Adrenal gland (tissue), 5 donors: ENCODE results near the gene MRPL38.

Experiments
- POLR2A ChIP-seq, 2 donors: fragments of 450-650 bp; IDR thresholded peaks; one replicate each; pipeline ENCODE4 v1.6.1; 2017; ENCODE audit warnings: antibody characterized with exemption in 2 of 2, mild to moderate bottlenecking in 2 of 2, moderate library complexity in 1 of 2
- TF ChIP-seq, protein P1 (sequence below), 6 experiments: fragments of 450-650 bp in 4 of 6; fragments of 200-600 bp in 2 of 6; sonication (generic) in 1 of 6; IDR thresholded peaks; 1 replicate in 5 of 6; 2 replicates in 1 of 6; pipeline versions ENCODE4 v1.5.1 to v1.8.0; 2016 to 2021; ENCODE audit warnings: antibody characterized with exemption in 6 of 6, mild to moderate bottlenecking in 2 of 6, moderate library complexity in 1 of 6
- donor health status: DM: no; HTN: no; CAD: no.

DNA sequence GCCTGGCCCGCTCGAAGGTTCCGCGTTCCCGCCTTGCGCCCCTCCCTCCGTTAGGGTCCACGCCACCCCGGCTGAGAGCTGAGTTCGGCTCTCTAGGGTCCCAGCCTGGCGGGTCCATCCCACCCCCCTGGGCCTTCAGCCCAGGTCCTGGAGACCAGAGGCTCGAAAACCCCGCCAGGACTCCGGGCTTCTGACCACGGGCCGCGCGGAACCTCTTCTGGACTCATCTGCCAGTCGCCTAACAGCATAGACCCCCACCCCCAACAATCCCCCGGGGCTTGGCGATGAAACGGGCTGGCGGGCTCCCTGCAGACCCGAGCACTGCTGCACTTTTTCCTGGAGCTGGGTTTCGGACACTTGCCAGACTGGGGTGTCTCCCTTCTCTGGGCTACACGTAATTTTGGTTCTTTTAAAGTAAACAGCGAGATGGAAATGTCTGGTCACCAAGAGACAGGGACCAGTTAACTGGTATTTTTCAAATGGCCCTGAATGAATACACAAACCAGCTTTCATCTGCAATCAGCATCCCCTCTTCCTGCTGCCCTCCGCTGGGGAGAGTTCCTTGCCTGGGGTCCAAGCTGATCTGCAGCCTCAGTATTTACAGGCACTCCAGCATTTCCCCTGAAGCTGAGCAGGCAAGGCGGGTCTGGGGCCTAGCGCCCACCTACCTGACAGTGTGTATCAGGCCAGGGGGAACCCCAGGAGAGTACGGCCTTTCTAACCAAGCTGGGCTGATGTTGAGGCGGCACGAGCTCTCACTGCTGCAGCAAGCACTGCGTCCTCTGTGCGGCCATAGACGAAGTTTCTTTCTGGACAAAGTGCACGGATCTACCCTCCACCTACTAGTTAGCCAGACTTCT lies 7.3 kb downstream of the MRPL38 start:
- TF ChIP-seq, protein P1, sequence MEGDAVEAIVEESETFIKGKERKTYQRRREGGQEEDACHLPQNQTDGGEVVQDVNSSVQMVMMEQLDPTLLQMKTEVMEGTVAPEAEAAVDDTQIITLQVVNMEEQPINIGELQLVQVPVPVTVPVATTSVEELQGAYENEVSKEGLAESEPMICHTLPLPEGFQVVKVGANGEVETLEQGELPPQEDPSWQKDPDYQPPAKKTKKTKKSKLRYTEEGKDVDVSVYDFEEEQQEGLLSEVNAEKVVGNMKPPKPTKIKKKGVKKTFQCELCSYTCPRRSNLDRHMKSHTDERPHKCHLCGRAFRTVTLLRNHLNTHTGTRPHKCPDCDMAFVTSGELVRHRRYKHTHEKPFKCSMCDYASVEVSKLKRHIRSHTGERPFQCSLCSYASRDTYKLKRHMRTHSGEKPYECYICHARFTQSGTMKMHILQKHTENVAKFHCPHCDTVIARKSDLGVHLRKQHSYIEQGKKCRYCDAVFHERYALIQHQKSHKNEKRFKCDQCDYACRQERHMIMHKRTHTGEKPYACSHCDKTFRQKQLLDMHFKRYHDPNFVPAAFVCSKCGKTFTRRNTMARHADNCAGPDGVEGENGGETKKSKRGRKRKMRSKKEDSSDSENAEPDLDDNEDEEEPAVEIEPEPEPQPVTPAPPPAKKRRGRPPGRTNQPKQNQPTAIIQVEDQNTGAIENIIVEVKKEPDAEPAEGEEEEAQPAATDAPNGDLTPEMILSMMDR (IDR thresholded peaks at IDR 0.05) = no peak
- TF ChIP-seq POLR2A (IDR thresholded peaks at IDR 0.05) = no peak
